NCI-H1092 (cell line): ENCODE results near the gene ERBB4.
A peak's percentile ranks its signal among the peaks of the same experiment; 100 is the strongest.

Source experiments
- DNase-seq: peaks from one replicate; lab custom pipeline; 2025; lab: John Stamatoyannopoulos, UW

The ERBB4 gene

DNA sequence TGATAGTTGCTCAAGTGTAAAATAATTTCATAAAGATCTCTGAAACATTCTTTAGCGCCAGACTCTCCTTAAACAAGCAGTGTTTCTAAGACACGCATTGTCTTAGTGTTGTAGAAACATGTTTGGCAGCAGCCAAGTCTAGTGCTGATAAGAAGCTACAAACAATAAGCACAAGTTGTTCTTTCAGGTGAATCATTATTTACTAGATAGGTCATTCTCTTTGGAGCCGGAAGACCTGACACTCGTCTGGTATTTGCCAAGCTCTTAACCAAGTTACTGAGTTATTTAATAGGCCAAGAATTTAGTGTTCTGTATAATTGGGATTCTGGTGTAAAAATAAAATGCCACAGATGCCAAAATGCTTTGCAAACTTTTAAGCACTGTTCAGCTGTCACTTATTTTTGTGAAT lies 1130.1 kb downstream of the ERBB4 start:
- no peak for DNase-seq

DNA sequence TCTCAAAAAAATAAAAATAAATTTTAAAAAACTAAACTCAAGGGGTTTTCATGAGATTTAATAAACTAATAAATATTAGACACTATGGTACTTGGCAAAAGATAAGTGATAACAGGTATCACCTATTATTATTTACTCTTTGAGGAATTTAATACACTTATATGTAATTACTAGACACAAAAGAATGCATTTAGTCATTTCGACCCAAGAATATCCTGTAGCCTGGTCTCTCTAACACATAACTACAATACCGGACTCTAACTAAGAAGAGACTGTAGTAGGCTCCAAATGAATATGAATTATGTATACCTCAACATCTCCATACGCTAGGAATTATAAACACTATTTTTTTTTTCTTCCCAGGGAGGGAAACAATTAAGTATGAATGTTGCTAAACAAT lies 1131.5 kb downstream of the ERBB4 start:
- no peak for DNase-seq

DNA sequence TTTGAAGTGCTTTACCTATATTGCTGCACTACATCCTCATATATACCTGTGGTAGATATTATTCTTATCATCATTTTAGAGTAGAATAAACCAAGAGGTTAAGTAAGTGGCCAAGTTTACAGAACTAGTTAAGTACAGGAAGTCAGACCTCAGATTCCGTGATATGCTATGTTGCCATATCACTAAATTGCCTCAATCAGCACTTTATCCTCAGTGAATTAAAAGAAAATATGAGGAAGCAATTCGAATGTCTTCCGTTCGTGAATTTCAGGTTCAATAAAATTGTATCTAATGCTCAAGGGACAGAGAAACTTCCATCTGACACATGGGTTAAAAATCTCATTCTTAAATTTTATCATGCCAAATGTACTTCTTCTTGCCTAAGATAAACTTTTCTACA lies 1133.6 kb downstream of the ERBB4 start:
- DNase-seq = no peak

DNA sequence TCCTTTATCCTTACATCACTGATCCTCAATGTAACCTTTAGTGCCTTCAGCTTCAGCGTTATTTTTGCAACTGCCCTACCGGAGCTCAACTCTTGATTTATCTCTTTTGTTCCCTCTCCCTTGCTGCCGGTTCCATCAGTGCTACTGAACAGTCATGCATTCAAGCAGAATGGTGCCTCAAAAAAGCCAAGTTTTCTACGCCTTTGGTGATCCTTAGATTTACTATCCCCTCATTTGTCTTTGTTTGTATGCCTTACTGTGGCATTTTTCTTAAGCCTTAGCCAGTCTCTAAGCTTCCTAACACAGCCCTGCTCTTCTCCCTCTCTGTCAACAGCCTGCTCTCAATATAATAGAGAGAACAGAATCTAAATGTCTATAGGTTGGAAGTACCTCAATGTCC lies 1134.5 kb downstream of the ERBB4 start:
- no peak for DNase-seq

DNA sequence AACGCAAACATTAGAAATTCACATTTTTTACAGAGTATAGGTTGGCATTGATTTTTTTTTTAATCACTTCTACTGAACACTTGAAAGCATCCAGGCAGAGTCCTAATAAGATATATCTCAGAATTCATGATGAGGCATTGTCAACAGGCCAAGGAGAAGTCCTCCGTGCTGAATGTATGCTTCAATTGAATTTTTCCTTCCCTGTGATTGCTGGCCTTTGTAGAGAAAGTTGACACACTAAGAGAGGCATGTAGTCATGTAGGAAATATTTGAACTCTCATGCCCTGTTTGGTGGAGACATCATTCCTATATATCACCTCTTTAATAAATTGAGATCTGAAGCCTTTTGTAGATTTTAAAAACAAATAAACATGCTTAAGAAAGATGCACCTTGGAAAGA lies 1137.3 kb downstream of the ERBB4 start:
- no peak for DNase-seq

DNA sequence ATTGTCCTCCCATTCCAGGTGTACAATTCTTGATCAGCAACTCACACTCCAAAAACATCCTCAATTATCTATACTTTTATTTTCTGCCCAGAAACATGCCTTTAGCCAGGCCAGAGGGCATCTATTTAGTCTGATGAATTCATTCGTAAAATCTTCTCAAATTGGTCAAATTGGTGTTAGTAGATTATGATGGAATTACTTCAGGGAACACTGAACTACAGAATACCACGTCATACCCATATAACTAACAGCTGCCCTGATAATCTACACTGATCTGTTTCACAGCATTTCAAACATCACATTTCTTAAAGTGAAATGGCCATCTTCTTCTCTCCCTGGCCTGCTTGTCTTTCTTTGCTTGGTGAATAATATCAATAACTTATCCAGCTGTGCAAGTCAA lies 1140.8 kb downstream of the ERBB4 start:
- no peak for DNase-seq

DNA sequence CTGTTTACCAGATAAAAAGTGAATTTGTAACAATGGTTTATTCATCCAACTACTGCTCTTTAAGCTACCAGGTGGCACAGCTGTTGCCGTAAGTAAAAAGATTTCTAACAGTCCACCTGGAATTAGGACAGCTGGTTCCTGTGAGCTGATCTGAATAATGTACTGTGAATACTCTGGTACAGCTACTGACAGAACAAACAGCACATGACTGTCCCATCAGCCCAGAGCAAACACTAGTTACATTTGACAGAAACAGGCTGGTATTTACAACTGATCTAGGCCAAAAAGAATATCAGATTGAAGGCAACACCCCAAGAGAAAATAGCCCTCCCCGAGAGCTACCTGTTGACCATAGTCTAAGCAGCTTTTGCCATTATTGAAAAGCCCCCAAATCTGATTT lies 1141.8 kb downstream of the ERBB4 start:
- DNase-seq = peak; percentile 49

DNA sequence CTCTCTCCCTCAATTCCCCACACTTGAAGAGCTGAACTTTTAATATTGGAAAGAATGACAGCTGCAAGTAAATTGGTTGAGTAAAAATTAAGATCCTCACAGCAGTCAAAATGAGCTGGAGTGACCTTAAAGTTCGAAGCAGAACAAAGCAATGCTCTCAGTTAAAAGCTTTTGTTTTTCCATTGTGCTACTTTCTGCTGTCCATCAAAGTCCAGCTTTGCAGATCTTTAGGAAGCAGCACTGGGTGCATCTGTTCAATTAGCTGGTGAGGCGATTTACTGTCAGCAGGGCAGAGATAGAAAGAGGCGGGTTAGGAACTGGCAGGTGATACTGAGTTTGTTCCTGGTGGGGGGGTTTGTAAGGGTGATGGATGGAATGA lies 1147.4 kb downstream of the ERBB4 start:
- DNase-seq = no peak

DNA sequence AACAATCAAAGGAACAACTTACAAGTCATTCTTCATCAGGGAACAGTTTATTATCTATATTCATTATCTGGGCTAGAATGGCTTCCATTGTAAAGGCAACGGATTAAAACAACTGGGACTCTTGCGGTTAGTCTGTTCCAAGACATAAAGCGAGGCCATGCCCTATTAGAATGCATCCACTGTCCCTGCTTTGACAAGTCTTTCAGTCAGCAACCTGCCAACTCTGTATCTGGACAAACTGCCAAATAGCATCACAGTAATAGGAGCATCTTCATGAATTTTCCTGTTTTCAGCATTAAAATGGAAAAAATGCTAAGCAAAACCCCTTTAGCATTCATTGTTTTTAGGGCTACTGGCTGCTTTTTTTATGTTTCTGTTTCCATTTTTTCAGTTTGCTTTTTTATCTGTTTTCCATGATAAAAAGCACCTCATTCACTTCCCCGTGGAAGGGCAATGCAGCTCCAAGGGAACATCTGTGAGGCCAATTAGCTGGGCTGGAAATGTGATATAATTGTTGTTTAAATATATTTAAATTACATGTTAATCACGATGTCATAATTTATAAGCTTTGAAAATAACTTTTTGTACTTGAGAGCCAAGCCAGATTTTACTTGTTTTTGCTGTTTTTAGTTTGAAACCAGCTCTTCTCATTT lies 1147.9 kb downstream of the ERBB4 start:
- no peak for DNase-seq

DNA sequence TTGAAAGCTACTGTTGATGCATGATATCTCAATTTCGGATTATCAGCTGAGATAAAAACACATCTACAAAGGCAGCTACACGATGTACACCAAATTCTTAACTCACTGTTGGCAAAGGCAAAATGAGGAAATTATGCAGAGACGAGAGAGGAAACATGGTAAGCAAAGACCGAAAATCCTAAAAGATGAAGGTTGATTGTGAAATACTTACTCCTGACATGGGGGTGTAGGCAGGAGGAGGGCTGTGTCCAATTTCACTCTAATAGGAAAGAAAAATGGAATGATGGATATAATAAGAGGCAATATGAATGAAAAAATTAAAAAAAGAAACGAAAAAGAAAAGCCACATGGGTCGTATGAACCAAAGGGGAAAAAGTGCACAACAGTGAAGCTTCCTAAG lies 1150.9 kb downstream of the ERBB4 start:
- DNase-seq = no peak

DNA sequence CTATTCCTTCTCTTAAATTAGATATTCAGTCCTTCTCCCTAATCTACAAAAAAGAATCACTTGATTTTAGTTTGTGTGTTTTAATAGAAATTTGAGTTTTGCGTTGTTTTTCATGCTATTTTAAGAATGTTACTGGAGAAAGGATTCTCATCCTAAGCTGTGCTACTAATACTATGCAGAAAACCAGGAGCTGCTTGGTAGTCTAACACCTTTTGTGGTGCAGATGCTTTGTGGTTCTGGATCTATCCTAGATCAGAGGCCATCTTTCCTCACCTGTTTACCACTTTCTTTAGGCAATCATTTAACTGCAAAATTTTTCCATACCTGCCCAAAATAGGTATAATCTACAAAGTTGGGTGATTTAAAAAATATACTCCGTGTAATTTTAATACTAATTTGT lies 1158.6 kb downstream of the ERBB4 start:
- no peak for DNase-seq

DNA sequence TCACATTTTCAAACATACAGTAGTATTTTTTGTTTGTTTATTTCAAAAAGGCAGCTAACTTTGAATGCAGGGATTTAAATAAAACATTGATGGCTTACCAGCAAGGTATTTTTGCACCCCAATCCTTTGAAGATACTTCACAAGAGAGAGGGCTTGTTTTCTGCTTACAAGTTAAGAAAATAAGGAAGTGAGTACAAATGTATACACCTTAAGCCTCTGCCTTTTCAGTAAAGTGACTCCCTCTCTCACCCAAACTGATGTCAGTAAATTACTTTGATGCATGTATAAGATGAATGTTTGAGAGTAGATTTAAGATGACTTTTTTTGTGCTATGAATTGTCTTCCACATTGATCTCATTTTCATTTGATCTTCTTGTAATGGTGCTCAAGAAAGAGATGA lies 1162.2 kb downstream of the ERBB4 start:
- no peak for DNase-seq

DNA sequence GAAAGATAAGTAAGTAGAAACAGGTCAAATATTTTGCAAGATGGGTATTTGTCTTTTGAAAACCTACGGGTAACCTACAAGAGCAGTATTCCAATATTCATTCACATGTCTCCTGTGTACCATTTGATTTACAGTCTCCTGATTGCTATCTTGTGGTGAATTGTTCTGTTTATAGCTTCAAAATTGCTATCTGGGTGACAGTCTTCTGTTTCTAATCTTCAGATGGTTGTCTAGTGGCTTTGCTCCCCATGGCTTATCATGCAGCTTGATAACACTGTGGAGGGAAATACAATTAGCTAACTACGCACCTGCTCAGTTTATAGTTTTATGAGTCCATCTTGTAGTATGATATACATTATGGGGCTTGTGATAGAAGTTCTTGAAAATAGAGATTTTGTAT lies 1165.4 kb downstream of the ERBB4 start:
- no peak for DNase-seq

DNA sequence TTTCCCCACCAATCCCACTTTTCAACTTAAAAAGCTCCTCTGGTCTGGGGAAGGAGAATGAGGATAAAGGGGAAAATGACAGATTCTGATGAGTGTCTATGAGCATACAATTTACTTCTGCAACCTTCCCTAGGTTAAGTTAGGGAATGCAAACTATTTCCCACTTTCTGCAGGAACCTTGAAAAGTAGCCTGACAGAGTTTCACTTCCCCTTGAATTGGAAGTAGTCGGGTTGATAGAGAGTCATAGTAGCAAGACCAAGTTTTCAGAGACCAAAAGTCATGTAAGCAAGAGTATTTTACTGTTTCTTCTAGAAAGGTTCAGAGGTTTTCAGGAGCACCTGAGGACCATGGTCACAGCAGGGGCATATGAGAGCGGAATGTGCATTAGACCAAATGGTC lies 1167.1 kb downstream of the ERBB4 start:
- no peak for DNase-seq

DNA sequence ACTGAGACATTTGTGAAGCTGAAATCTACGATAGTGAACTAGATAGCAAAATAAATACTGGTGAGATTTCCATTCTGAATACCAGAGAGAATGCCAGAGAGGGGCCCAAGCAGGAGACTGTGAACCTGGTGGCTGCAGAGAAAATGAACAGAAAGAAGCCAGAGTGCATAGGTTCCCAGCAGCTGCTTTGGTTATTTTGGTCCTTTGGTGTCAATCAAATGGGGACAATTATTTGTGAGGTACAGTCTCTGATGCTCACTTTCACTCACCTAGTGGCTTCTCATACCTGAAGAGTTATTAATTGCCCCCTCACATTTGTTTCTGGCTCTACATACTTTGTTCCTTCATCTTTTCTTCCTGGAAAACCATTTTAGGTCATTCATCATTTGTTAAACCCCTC lies 1170.1 kb downstream of the ERBB4 start:
- DNase-seq = no peak

DNA sequence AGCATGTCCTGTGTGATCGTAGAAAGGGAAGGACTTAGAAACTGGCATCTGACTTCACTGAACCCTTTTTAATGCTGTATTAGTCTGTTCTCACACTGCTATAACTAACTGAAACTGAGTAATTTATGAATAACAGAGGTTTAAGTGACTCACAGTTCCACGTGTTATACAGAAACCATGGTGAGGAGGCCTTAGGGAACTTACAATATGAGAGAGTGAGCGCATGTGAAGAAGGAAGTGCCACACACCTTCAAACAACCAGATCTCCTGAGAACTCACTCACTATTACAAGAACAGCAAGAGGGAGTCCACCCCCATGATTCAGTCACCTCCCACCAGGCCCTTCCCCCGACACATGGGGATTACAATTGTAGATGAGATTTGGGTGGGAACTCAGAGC lies 1170.9 kb downstream of the ERBB4 start:
- DNase-seq = no peak

DNA sequence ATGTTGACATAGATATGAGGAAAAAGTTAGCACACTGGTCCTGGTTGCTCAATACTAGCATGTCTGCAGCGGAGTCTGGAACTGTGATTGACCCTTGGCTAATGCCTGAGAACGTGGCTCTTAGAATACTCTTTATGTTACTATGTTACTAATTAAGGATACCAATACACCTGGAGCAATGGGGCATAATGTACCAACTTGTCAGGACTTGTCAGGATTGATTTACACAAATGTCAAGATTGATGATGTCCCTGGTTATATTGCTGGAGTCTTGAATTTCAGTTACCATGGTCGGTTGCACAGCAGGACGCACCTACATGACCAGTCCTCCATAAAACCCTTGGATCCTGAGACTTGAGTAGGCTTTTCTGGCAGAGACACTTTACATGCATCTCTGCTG lies 1171.3 kb downstream of the ERBB4 start:
- no peak for DNase-seq

DNA sequence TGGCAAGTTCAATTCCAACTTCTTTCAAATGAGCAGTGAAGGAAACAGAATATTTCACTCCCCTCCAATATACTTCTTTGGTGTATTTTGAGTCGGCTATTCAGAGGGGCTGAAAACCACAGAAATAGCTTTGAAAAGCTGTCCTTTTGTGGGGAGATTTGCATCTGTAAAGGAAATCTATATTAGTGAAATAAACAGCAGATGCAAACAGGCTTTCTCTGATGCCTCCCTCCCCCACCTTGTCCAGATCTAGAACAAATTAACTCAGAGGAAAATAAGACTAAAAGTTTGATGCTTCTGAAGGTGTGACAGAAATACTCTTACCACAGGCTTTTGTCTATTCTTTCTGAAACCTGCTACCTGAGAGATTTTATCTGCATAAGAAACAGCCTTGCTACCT lies 1173.7 kb downstream of the ERBB4 start:
- DNase-seq = no peak

DNA sequence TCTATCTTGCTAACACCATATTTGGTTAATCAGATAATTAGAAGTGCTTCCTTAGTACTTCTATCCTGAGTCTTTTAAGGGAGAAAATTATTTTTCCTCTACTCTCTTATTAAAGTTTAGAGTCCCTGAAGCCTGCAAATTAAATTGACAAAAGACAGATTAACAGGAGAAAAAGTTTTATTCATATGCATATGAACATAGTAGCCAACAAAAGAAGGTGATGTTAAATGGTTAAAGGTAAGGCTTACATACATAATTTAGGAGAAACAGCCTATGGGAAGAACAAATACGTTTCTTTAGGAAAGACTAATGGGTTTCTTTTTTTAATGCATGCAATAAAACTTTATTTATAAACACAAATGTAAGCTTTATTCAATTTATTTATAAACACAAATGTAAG lies 1177.2 kb downstream of the ERBB4 start:
- DNase-seq = no peak

DNA sequence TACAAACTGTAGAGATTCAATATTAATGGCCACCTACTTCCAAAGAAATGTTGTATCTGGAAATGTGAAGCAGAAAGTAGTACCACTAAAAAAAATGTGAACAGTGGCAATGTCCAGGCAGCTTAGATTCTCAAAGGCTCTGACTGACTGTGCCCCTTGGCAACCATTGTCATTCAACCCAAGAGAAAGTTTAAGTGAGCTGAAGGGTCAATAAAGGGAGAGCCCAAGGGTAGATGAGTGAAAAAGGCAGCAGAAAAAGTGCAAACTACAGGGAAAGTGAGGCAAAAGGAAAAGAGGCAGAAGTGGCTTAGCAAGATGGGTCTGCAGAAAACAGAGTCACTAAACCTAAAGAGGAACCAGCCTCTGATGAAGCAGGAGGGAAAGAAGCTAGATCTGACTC lies 1179.3 kb downstream of the ERBB4 start:
- DNase-seq = no peak

DNA sequence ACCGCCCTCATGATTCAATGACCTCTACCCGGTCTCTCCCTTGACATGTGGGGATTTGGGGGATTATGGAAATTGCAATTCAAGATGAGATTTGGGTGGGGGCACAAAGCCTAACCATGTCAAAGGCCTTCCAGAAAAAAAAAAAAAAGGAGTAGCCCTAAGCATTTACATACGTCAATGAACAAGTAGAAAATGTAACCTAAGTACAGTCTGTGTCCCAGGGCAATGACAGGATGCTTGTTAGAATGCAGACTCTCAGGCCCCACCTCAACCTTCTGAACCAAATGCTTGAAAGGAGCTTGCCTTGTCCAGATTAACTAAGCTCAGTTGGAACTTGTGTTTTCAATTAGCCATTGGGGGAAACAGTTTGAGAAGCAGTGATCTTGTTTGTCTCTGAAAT lies 1180.1 kb downstream of the ERBB4 start:
- DNase-seq = no peak

DNA sequence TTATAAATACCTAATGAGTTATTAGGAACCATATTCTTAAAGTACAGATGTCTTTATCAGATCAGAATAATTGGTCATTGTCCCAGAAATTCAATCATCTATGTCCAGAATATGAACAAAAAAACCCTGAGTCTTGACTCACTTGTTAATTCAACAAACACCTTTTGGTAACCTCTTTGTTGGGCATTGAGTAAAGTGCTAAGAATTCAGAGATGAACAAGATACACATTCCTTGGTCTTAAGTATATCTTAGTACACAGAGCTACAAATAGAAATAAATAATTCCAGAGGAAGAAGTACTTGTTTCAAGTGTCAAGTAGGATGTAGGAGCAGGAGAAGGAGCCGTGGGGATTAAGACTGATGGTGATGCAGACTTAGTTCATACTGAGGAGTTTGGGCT lies 1184.1 kb downstream of the ERBB4 start:
- no peak for DNase-seq

DNA sequence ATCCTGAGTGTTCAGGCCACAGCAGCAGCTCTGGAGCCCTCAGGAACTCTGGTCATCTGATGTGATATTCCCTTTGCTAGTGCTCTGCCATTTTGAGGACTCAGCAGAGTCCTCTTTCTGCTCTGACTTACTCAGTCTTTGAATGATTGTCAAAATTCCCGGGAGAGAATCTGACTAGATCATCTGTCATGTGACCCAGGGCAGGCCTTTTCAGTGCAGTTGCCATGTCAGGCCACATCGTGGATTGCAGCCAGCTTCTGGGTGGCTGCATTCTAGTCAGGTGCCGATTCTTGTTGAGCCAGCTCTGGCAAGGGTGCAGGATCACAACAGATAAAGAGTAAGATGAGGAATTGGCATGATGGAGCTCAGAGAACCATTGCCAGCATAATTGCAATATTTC lies 1186.6 kb downstream of the ERBB4 start:
- peak; percentile 4 for DNase-seq

DNA sequence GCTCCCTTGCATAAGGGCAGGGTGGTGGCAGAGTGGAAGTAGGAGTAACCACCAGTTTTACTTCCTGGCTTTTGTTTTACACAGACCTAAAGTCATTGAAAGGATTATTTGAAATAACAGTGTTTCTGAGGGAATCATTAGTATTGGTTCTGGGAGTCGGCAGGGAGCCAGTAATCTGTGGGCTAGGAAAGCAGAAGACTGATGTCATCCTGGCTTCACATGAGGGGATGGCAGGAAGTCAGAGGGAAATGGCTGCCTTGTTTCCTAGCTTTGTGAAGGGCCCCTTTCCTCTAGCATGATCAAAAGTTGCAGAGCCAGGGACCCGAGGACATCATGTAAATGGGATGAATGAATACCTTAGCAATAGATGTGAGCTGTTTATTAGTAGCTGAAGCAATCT lies 1189.6 kb downstream of the ERBB4 start:
- no peak for DNase-seq

DNA sequence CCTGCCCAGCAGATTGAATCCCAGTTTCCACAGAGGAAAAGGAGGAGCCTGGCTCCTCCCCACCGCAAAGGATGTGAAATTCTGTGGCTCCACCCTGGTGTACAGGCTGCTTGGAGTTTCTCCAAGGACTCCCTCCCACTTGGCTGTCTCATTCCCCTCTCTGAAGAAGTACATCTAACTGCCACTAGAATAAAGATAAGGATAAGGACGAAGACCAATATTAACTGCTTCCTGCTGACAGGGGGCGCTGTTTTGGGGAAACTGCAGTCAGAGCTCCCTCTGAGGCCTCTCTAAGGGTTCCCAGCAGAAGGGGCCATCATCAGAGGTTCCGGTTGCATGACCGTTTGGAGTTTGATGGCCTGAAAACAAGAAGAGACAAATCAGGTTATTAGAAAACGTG lies 1191.3 kb downstream of the ERBB4 start:
- DNase-seq = no peak
